Neural progenitor cell (in vitro differentiated cells): ENCODE results near the gene TSPAN10.

Experiments used
- EZH2 ChIP-seq: fragments of 200-600 bp; sonication (generic); IDR thresholded peaks from 2 replicates; pipeline ENCODE4 v1.6.1; 2017; ENCODE audit warnings: antibody characterized with exemption, mild to moderate bottlenecking, moderate library complexity
- EZH2phosphoT487 ChIP-seq: fragments of 200-600 bp; sonication (generic); IDR thresholded peaks from 2 replicates; pipeline ENCODE4 v1.6.1; 2017; ENCODE audit warnings: antibody characterized with exemption
- TF ChIP-seq, protein P1 (sequence below): fragments of 200-600 bp; sonication (generic); IDR thresholded peaks from 2 replicates; pipeline ENCODE4 v1.5.1; 2017; ENCODE audit warnings: antibody characterized with exemption, mild to moderate bottlenecking

DNA sequence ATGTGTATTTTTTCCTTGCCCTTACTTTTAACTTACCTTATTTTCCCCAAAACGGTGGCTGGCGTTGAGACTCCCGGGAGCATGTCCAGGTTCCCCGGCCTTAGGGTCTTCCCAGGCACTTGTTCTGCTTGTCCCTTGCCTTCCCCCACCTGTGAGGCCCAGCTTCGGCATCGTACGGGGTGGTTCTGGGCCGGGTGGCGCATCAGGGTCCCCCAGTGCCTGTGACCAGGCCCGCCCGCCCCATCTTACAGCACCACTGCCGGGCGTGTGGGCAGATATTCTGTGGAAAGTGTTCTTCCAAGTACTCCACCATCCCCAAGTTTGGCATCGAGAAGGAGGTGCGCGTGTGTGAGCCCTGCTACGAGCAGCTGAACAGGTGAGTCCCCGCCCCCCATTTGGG, 54.2 kb downstream of the TSPAN10 start:
- no peak for TF ChIP-seq EZH2
- no peak for TF ChIP-seq EZH2phosphoT487
- TF ChIP-seq, protein P1, sequence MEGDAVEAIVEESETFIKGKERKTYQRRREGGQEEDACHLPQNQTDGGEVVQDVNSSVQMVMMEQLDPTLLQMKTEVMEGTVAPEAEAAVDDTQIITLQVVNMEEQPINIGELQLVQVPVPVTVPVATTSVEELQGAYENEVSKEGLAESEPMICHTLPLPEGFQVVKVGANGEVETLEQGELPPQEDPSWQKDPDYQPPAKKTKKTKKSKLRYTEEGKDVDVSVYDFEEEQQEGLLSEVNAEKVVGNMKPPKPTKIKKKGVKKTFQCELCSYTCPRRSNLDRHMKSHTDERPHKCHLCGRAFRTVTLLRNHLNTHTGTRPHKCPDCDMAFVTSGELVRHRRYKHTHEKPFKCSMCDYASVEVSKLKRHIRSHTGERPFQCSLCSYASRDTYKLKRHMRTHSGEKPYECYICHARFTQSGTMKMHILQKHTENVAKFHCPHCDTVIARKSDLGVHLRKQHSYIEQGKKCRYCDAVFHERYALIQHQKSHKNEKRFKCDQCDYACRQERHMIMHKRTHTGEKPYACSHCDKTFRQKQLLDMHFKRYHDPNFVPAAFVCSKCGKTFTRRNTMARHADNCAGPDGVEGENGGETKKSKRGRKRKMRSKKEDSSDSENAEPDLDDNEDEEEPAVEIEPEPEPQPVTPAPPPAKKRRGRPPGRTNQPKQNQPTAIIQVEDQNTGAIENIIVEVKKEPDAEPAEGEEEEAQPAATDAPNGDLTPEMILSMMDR, result no peak
